NCI-H2227 (cell line): ENCODE data around the gene TMEM132D.

Experiments
- DNase-seq: peaks from one replicate; lab custom pipeline; 2025; ENCODE audit not compliant: unreplicated experiment; lab: John Stamatoyannopoulos, UW

TMEM132D gene

GRCh38 chr12:129672110-129672509 is 231.7 kb downstream of the TMEM132D start:
- no peak for DNase-seq

GRCh38 chr12:129670256-129670920 is 233.4 kb downstream of the TMEM132D start:
- DNase-seq, result no peak

GRCh38 chr12:129665414-129665813 is 238.4 kb downstream of the TMEM132D start:
- DNase-seq, result no peak

GRCh38 chr12:129662234-129662633 is 241.6 kb downstream of the TMEM132D start:
- no peak for DNase-seq

- no peak for DNase-seq
Measured at GRCh38 chr12:129660946-129661345, 242.9 kb downstream of the TMEM132D start.

GRCh38 chr12:129659961-129660622 is 243.7 kb downstream of the TMEM132D start:
- no peak for DNase-seq

- DNase-seq, result no peak
Measured at GRCh38 chr12:129657179-129657578, 246.6 kb downstream of the TMEM132D start.

GRCh38 chr12:129651951-129652350 is 251.9 kb downstream of the TMEM132D start:
- DNase-seq, result no peak

- DNase-seq, result no peak
Measured at GRCh38 chr12:129641926-129642325, 261.9 kb downstream of the TMEM132D start.

GRCh38 chr12:129635021-129635685 is 268.7 kb downstream of the TMEM132D start:
- DNase-seq, result no peak

GRCh38 chr12:129631316-129631715 is 272.5 kb downstream of the TMEM132D start:
- no peak for DNase-seq

GRCh38 chr12:129629901-129630300 is 273.9 kb downstream of the TMEM132D start:
- no peak for DNase-seq

- DNase-seq, result no peak
Measured at GRCh38 chr12:129622566-129622965, 281.3 kb downstream of the TMEM132D start.

- DNase-seq, result no peak
Measured at GRCh38 chr12:129619271-129619670, 284.6 kb downstream of the TMEM132D start.

GRCh38 chr12:129617849-129618248 is 286.0 kb downstream of the TMEM132D start:
- DNase-seq, result no peak

GRCh38 chr12:129615001-129615400 is 288.8 kb downstream of the TMEM132D start:
- no peak for DNase-seq

- no peak for DNase-seq
Measured at GRCh38 chr12:129614221-129614885, 289.5 kb downstream of the TMEM132D start.

- DNase-seq, result no peak
Measured at GRCh38 chr12:129613314-129613713, 290.5 kb downstream of the TMEM132D start.

GRCh38 chr12:129610601-129611120 is 293.2 kb downstream of the TMEM132D start:
- DNase-seq, result no peak

GRCh38 chr12:129607756-129608155 is 296.1 kb downstream of the TMEM132D start:
- DNase-seq, result no peak

- DNase-seq, result no peak
Measured at GRCh38 chr12:129607301-129607700, 296.5 kb downstream of the TMEM132D start.
